HG03060 (cell line): ENCODE measurements around the gene PLA2G4E.
A peak's percentile ranks its signal among the peaks of the same experiment; 100 is the strongest.

Experiments
- ATAC-seq: cut with Tn5 transposase; IDR thresholded peaks from one replicate; pipeline ENCODE4 v1.9.1; 2021; ENCODE audit warnings: low read depth, moderate number of reproducible peaks; ENCODE audit not compliant: unreplicated experiment

Gene PLA2G4E

DNA sequence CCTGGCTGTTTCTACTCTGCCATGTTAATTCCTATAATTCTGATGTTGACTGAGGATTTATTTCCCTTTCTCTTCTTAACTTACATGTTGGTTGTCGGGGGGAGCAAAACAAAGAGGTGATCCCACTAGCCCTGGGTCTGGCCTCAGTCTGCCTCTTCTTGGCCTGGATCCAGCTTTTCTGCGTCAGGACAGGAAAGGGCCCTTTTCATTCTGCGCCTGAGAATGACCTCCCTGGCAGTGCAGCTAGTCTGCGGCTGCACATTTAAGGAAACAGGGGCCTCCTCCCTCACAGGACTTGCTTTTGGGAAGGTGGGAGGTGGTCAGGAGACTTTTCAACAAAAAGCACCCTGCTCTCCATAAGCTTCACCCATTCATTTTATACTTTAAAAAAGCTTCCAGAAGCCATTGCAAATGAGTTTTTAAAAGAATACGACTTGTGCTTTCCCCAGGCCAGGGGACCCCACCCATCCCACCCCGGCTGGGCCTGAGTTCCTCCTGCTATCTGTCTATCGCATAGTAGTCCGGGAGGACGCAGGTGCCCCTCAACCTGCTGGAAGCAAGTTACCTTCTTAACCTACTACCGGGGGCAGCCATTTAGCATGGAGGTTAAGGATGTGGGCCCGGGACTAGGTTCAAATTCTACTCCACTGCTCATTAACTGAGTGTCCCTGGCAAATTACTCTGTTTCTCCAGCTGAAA lies 27.2 kb downstream of the PLA2G4E start:
- no peak for ATAC-seq

GRCh38 chr15:41992803-41993190 lies 28.0 kb downstream of the PLA2G4E start:
- no peak for ATAC-seq

GRCh38 chr15:41992151-41992802 lies 28.6 kb downstream of the PLA2G4E start:
- no peak for ATAC-seq

DNA sequence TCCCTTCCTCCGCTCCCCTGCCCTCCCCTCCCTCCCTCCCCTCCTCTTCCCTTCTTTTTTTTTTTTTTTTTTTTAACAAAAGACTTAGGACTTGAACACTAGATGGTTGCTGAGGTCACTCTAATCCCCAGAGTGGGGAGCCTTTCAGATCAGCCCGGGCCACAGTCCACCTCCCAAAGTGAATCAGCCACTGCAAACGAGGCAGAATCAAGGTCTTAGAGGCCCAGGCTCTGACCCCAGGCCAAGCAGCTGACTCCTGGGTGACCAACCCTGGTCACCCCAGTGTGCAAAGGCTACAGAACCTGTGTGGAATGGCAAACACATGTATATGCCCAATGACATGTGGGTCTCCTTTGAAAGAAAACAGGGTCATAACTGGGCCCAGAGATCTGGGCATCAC lies 30.2 kb downstream of the PLA2G4E start:
- no peak for ATAC-seq

- ATAC-seq = no peak
These were observed 30.6 kb downstream of the PLA2G4E start for GRCh38 chr15:41990243-41990605.

- ATAC-seq = peak; percentile 52
These were observed 31.1 kb downstream of the PLA2G4E start for GRCh38 chr15:41989573-41990242.

DNA sequence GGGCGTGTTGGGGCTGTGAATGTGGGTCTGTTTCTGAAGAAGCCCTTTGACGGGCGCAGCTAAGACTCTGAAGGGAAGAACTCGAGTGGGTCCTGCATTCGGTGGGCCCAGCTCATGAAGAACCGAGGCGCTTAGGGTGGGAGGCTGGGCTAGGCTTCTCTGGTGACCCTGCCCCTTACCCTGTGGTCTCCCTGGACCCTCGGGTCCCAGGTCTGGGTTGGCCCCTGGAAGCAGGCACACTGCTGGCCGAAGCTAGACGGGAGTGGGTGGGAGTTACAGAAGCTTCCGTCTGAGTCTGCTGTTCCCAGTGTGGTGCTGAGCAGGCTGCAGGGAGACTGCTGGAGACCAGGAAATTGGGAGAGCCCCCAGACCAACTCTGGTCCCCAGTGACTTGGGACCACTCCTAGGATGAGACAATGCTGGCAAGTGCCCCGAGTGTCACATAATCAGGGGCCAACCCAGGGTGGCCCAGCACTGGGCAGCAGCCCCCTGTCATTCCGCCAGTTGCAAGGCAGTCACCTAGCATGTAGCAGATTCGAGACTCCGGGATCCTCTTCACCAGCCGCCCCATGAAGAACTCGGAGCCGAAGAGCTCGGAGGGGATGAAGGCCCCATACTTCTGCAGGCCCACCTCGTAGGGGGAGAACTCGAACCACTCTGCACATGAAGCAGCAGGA lies 31.8 kb downstream of the PLA2G4E start:
- ATAC-seq = no peak

DNA sequence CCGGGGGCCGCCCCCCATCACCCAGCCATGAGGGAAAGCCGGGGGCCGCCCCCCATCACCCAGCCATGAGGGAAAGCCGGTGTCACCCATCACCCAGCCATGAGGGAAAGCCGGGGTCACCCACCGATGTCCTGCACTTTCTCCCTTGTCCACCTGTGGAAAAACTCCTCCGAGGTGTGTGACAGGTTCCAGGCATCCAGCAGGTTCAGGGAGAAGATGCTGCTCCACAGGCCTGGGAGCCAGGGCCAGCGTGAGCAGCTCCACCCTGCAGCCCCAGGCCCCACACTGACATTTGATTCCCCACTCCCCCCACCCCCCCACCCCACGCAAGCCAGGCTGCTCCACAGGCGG lies 32.9 kb downstream of the PLA2G4E start:
- no peak for ATAC-seq

- ATAC-seq = no peak
These were observed 33.5 kb downstream of the PLA2G4E start for GRCh38 chr15:41987246-41987924.

DNA sequence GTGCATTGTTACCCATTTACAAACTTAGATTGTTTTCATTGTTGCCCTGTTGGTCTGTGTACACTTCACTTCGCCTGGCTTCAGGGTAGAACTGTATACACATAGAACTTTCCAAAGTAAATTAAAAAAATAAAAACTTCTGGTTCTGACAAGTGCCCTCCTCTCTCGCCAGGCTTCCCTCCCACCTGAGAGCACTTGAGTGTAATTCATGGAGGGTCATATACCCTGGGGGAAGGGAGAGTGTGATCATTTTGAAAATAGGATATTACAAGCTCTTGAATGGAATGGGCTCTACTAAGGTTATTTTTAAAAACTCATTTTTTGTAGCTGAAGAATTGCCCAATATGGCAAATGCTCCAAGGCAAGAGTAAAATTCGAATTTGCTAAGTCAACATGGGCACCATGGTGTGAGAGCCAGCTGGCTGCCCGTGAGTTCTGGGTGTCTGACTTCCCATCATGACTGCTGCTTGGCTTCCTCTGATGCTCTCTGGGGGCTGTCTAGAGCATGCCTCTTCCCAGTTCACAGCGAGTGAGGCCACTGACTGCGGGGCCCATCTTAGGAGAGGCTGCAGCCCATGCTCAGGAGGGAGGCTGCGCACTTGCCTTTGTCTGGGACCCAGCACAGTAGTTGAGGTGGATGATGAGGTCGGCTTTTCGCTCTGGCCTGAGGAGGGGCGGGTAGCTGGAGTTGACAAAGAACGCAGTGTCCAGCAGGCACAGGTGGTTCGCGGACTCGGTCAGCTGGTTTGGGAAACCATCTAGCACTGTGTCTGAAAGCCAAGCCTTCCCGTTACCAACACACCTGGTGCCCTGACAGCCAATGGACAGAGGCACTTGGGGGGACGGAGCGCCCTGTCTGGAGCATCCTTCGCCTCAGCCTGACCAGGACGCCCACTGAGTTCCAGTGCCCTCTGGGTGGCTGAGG lies 35.3 kb downstream of the PLA2G4E start:
- no peak for ATAC-seq

GRCh38 chr15:41984622-41985021 lies 36.2 kb downstream of the PLA2G4E start:
- ATAC-seq = no peak

DNA sequence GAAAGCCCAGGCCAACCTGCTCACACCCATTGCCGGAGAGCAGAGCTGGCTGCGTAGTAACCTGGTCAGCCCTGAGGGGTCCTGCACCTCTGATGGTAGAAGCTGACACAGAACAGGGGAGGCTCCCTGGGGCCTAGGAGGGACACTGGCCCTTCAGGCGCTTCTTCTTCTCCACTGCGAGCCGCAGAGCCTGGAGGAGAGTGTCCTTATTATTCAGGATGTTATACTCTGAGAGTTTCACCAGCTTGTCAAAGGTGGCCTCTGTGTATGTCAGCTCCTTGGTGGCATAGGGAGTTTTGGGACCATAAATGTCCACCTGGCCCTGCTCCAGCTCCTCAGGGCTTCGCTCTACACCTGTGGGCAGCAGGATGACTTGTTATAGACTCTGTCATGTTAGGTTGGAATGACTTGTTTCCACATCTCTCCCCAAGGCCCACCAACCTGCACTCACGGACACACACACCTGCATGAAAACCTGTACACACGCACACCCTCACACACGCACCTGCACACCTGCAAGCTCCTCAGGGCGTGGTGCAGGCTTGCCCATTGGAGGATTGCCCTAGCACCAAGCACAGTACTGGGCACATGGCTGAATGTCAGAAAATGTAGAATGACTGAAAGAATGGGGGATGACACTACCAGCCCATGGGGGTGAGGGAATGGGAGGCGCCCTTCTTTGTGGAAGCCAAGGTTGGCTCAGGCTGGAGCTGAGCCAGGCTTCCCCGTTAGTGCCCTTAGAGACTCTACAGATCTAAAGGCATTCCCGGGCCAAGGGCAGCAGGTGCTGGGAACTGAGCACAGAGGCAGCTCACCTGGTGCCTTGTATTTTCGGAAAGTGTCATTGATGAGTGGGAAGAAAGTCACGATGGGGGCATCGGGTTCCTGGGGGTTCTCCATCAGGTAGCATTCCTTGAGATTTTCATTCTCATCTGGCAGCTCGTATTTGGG lies 36.9 kb downstream of the PLA2G4E start:
- ATAC-seq = no peak

- ATAC-seq = no peak
These were observed 37.6 kb downstream of the PLA2G4E start for GRCh38 chr15:41983221-41983620.

DNA sequence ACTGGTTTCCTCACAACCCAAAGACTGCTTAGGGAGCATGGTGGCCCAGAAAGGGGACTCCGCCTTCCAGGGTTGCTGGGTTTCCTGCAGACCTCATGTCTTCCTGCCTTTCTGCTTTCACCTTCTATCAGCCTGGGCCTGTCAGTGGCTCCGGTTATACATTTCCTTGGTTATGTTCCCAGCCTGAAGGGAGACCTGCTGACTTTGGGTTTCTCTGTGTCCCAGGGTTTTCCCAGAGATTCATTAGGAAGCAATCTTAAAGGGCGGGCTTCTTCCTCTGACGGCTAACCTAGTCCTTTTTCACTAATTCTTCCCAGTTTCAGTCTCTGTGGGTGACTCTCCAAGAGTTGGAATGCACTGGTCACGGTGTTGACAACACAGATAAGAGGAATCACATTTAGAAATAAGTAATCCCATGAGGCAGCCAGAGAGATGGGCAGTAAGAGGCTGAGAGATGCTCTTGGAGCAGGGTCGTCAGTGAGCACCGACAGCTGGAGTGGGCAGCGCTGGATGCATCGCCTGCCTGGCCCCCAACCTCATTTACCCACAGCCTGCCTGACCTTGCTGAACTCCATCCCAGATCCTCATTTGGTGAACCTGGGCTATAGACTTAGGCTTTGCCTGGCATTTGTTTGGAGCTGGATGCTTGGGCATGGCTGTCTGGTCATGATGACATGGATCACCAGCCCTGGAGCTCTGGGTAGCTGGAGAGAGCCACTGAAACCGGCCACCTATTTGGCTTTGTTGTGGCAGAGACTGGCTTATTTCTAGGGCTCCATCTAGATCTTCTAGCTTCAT lies 38.5 kb downstream of the PLA2G4E start:
- no peak for ATAC-seq

DNA sequence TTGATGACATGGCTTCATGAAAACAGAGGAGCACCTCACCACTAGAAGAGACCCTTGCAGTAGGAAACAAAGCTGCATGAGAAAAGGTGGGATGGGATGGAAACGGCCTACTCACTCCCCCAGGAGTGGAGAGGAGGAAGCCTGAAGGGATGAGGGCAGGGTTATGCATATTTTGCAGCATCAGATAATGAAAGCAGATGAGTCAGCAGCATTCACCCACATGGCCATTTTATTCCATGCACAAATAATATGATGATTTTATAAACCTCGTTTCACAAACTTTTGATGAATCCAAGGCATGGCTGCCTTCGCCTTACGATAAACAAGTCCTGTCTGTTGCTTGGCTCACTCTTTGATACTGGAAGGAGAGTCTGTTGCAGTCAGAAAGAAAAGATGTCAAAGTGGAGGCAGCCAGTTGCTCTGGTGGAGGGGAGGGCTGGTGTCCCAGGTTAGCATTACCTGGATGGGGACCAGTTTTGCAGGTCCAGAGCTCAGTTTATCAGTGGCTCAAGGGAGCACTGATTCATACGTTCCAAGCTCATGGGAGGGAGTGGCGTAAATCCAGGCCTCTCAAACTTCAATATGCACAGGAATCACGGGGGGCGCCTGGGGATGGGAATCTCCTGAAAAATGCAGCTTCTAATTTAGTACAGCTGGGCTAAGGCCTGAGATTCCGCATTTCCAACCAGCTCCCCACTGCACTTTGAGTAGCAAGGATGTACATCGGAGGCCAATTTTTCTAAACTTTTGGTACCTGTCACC lies 39.3 kb downstream of the PLA2G4E start:
- ATAC-seq = no peak

DNA sequence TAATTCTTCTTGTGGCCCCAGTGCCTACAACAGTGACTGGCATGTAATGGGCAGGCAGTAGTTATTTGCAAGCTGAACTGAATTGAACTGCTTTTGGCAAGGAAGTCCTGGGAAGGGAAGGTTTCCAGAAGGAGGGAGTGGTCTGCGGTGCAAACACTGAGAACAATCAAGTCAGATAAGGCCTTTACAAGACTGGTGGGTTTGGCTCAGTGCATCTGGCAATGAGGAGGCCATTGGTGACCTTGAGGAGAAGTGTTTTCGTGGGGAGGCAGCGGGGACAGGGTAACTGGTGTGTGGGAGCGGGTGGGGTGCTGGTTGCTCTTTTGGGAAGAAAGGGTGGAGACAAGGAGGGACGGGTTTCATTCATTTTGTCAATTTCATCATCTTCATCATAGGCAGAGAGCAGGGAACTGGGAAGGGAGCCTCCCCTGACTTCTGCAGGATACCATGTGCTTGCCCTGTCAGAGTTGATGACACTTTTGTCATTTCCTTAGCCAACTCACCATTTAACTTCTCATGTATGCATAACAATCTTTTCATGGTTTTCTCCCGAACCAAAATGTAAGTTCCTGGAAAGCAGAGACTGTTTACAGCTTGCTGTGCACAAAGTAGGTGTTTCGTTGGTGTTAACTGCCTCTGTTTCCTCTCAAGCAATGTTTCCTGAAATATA lies 40.1 kb downstream of the PLA2G4E start:
- no peak for ATAC-seq
